A549 treated with CORT108297 at 1 μM for 4 hours (cell line): ENCODE results near the gene ECT2L. TPM values are rescaled to one million over a fixed set of nuclear protein-coding genes. Genes with fewer than 3 reads are reported as not detected.

Experiments
- total RNA-seq: library from RNA; stranded (reverse); fragments of 200-300 nt; extraction: Qiagen RNA extraction; gene quantifications from 5 replicates; pipeline ENCODE4 v1.2.3, GENCODE V29; 2022

The ECT2L gene, protein sequence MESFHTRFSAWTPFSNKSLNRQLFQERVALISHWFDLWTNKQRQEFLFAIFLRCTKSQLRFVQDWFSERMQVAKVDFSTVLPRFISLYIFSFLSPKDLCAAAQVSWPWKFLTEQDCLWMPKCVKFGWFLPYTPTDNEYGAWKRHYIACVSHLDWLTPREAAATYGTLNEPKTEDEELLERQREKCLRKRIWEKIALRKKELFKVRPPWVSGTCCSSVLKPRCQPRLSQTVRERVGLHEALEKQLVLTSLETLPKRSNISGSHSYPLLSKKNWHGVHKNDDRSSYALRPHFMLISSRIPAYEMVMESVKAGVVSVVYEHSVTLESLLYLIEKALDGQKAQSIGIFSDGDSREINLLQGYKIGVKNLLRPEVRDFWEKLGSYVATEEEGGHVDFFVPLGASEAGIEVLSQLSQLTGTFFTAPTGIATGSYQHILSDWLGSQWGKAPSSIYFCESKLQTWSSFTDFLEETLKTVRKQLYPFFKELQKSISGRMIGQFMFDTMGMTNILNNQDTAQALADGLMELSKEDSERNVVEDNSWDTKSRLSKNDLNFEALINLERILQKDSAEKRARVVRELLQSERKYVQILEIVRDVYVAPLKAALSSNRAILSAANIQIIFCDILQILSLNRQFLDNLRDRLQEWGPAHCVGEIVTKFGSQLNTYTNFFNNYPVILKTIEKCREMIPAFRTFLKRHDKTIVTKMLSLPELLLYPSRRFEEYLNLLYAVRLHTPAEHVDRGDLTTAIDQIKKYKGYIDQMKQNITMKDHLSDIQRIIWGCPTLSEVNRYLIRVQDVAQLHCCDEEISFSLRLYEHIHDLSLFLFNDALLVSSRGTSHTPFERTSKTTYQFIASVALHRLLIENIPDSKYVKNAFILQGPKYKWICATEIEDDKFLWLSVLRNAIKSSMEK
- not detected in 5 replicates for total RNA-seq

DNA sequence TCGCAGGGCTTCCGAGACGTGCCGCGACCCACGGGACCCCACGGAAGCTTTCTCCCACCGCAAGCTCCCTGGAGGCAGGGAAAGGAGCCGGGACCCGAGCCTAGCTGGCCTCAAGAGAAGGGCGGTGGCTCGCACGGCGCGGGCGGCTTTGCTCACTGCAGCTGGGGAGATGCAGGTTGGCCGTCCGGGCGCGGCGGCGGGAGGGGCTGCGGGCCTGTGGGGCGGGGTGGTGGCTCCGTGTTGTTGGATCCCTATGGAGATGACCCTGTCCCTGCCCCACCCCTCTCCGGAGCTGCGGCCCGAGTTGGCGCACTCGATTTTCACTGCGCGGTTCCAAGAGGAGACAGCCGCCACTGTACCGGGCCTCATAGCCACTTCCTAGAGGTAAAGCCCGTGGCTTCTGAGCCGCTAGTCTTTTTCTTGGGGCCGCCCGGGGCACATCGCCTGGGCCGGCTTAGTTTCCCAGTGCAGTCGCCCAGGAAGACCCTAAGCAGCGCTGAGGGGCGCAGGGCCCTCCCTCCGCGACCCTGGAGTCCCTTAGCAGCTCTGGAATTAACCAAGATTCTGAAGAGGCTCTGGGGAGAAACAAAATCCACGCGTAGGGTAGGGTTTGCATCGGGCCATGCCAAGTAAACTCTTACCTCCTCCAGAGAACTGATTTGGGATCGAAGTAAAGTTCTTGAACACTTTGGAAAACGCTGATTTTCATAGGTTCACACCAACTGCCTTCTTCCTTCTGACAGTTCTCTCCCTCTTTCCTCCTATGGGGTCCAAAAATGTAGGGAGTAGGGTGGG is at the start of gene ECT2L:
TSS of gene ECT2L (plus strand) at position 279 of the 795 bp plus-strand sequence. CDS start 17,188 bp downstream, outside the sequence.

DNA sequence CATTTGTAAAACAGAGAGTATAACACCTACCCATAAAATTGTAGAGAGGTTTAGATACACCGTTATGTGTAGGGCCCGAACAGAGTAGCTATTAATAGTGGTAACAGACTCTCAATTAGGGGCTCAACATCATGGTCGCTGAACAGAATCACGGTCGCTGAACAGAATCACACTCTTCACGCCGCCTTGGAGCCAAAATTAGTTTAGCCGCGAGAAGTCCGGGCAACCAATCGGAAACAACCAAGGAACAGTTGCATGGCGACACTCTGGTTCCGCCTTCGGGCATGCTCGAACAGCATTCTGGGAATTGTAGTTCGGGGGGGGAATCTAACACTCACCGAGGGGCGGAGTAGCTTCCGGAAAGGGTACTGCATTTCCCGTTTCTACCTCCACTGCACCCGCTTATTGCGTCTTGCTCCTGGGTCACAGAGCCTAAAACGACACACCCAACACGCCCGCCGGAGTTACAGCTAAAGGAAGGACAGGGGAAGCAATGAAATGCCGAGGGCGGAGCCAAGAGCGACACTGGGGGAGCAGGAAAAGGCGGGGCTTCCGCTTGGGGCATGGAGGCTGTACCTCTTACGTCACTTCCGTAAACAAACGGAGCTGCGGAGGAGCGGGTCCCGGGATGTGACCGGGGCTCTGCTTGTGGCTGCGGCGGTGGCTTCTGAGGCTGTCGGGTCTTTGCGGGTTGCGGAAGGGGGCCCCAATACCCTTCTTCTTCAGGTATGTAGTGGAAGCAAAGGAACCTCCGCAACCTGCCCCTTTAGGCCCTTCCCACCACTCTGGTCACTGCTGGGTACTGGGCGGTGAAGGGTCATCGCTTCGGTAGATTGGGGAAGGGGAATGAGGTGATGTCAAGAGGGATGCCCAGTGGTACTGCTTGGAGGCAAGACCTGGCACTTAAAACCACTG is 22.5 kb upstream of the ECT2L start, which contains the start of gene CCDC28A:
TSS of gene CCDC28A (plus strand) at position 593 of the 915 bp plus-strand sequence. CDS start 2,352 bp downstream, outside the sequence.

Other genes starting within 250 kb of the ECT2L start
- 12.2 to 13.5 TPM (median 12.9 TPM) in 5 replicates for gene CCDC28A, start 22.3 kb upstream of the ECT2L start, total RNA-seq
- 20.0 to 24.7 TPM (median 20.5 TPM) in 5 replicates for gene REPS1, start 192.2 kb downstream of the ECT2L start, total RNA-seq
- gene ABRACL, start 232.7 kb downstream of the ECT2L start, total RNA-seq: 46.0 to 66.8 TPM (median 48.1 TPM) in 5 replicates